Measurements from ENCODE around the gene TXNDC16.
"Not testable (repeated sequence)": the region's sequence is repeated elsewhere in the genome, so short reads cannot be mapped to it uniquely, and the experiment has no call there.

Gene TXNDC16

DNA sequence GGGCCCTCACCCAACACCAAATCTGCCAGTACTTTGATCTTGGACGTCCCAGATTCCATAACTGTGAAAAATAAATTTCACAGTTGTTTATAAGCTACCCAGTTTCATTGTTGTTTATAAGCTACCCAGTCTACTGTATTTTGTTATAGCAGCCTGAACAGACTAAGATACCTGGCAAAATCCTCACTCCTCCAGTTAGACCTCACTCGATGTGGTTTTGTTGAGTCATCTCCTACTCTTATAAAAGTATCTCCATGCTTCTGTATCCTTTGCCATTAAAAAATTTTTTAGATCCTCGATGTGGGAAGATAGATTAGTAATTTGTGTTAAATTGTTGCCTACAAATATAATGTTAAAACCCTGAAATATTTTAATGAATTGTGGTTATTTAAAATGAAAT is 16.0 kb downstream of the TXNDC16 start:
- no peak for DNase-seq

DNA sequence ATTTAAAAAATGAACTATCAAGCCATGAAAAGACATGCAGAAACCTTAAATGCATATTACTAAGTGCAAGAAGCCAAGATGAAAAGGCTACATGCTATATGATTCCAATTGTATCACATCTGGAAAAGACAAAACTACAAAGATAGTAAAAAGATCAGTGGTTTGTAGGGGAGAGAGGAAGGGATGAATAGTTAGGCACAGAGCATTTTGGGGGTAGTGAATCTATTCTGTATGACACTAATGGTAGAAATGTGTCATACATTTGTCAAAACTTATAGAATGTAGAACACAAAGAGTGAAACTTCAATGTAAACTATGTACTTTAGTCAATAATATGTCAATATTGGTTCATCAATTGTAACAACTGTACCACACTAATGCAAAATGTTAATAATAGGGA is 20.8 kb downstream of the TXNDC16 start:
- no peak for DNase-seq

DNA sequence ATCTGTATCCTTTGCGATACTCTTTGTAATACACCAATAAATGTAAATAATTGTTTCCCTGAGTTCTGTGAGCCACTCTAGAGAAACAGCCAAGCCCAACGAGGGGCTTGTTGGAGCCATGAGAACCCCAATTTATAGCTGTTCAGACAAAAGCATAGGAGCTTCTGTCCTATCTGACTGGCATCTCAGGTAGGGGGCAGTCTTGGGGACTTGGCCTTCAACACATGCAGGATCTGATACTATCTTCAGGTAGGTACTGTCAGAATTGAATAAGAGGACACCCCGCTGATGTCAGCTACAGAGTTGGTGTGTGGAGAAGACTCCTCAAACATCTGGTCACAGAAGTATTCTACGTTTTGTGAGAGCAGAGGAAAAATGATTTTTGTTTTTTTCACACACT is 25.3 kb downstream of the TXNDC16 start:
- DNase-seq, result no peak

DNA sequence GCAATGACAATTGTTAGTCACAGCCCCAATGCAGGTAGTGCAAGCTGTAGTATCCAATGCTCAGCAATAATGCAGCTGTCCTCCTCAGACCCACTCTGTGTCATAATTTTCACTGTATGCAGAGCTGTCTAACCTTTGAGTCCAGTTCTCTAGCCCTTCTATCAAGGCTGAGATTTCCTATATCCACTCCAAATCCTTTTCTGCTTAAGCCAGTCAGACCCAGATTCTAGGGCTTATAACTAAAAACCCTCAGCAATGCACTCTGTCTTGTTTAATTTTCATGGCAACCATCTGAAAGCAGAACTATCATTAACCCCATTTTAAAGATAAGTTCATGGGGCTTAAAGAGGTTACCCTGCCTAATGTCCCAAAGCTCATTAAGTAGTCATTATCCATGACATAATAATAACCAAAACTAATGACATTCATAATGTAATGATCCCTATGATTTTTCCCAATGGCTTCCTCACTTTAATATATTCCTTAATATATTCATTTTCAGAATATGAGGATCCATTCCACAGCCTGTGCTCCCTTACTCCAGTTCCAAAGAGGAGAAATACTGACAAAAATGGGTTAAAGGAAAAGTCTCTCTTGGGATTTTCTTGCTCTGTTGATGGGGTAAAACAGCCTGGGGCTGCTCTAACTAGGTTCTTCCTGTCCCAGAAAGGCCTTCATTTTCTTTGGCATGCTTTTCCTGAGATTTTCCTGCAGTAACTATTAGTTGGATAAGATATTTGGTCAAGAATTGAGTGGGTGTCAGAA is 29.5 kb downstream of the TXNDC16 start:
- DNase-seq, result no peak

DNA sequence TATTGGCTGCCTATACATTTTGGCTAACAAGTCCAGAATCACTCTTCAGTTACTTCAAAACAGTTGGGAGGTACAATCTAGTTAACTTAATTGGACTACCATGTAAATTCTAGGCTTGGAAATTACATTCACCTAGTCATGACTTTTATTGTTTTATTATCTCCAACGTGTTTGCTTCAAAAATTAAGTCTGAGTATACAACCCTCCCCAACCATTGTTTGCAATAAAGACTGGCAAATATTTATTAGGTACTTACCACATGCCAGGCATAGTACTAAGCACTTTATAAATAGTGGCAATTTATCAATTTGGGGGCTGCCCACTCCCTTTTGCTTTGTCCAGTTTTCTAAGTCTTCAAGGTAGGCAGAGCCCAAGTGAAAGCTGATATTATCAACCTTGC is 30.3 kb downstream of the TXNDC16 start:
- no peak for DNase-seq

DNA sequence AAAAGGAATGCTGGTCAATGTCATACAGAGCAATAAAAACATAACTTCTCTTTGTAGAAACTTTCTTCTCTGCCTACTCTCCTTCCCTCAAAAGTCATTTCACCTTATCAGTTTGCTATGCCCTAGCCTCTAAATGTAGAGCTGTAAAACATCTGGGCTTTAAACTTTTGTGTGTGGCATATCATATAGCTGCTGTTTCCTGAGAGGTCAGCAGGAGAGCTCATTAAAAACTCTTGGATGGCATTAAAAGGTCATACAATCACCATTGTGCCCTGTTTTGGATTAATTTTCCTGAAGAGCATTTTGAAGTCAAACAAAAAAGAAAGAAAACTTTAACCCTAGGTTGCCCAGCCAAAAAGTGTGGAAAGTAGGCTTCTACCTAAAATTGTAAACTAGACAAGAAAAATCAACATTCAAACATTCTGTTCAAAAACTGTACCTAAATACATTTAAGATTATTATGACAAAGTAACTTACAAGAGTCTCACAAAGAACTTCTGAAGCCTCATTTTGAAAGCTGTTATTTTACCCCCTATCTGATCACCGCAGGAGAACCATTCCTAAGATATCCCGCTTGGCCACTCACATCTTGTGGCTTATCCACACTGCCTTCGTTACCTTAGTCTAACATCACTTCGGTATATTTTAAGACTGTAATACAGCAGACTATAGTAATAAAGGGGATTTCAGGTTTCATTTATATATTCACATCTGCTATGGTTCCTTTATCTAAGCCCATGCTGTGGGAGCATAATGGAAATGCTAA is 38.1 kb downstream of the TXNDC16 start:
- no peak for DNase-seq

DNA sequence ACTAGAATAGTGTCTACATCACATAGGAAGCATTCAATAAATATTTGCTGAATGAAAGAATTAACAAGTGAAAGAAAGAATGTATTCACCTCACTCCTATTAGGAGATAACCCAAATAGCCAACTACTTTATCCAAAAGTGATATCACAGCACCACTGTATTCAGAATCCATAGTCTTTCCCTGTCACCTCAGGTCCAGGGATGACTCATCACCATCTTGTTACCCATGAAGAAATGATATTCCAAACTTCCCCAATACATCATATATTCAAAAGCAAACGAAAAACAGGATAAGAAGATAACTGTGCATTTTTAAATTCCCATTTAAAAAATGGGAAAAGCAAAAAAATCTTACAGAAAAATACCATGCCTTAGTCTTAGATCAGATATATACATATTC is 39.1 kb downstream of the TXNDC16 start:
- DNase-seq, result no peak

DNA sequence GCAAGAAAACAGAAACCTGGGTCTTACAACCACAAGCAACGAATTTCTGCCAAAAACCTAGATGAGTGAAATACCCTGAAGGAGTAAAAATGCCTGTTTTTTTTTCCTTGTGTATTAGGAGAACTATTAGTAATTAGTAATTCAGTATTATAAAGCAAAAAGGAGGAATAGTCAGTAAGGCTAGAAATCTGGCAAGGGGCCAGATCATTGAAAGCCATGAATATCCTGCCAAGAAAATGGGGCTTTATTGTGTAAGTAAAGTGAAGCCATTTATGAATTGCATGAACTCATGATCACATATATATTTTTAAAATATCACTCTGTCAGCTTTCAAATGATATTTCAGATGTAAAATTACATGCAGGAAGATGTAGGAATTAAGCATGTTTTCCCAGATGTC is 57.9 kb downstream of the TXNDC16 start:
- no peak for DNase-seq

DNA sequence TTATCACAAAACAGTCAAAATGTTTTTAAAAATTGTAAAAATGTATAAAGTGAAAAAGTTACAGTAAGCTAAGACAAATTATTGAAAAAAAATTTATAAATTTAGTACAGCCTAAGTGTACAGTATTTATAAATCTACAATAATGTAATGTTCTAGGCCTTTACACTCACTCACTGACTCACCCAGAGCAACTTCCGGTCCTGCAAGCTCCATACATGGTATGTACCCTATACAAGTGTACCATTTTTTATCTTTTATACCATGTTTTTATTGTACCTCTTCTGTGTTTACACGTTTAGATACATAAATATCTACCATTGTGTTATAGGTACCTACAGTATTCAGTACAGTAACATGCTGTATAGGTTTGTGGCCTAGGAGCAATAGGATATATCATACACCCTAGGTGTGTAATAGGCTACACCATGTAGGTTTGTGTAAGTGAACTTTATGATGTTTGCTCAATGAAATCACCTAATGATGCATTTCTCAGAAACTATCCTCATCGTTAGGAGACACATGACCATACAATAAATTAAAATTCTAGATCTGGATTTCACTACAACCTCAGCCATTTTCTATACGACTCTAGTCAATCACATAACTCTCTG is 66.8 kb downstream of the TXNDC16 start:
- DNase-seq, result no peak

DNA sequence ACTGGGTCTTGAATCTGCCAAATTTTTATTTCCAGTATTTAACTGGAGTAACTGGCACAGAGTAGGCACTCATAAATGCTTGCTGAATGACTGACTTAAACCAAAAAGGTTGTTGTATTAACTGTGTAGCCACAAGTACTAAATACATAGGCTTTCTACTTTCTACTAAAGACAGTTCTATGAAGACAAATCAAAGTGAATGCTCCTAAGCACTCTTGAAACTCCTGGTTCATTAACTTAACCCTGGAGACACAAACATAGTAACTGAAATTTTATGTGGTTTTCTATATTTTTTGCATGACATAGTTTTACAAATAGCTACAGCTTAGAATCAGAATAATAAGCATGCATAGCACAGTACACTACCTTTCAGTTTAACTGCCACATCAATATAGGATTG is 70.4 kb downstream of the TXNDC16 start:
- no peak for DNase-seq

DNA sequence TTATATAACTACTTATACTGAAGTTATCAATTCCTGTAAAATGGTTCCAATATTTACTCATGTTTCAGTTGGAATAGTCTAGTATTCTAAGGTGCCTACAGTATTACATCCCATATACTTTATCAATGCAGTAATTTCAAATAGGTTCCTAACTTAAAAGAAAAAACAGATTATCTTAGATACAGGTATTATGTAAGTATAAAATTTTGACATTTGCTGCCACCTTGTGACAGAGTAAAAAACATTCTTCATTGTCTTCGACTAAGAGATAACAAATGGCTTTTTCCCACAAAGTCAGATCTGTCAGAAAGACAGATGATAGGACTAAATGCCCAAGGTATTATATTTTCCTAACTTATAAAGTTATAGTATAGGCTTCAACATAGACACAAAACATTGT is 78.7 kb downstream of the TXNDC16 start:
- no peak for DNase-seq

DNA sequence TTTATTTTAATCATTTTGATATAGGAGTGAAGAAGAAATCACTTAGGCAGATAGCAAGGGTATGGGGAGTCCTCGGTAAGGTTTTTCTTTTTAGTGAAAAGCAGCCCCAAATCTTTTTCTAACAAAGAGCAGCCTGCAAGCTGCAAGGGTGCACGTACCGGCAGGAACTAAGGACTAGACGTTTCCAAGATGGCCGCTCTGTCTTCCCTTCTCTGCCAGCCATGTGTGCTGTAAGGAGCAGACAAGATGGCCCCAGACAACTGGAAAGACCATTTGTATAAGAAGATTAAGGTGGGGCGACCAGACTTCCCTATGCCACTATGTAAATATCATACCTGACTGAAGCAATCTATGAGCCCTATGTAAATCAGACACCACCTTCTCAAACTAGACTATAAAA is 79.6 kb downstream of the TXNDC16 start:
- DNase-seq, result no peak

DNA sequence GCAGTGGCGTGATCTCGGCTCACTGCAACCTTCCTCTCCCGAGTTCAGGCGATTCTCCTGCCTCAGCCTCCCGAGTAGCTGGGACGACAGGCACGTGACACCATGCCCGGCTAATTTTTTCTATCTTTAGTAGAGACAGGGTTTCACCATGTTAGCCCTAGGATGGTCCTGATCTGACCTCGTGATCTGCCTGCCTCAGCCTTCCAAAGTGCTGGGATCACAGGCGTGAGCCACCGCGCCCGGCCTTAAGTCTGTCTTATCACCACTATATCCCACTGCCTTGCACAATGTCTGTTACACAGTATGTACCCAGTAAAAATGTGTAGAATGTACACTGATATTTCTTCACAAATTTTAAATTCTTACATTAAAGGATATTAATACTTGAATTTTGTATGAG is 80.1 kb downstream of the TXNDC16 start:
- DNase-seq, result not testable (repeated sequence)

DNA sequence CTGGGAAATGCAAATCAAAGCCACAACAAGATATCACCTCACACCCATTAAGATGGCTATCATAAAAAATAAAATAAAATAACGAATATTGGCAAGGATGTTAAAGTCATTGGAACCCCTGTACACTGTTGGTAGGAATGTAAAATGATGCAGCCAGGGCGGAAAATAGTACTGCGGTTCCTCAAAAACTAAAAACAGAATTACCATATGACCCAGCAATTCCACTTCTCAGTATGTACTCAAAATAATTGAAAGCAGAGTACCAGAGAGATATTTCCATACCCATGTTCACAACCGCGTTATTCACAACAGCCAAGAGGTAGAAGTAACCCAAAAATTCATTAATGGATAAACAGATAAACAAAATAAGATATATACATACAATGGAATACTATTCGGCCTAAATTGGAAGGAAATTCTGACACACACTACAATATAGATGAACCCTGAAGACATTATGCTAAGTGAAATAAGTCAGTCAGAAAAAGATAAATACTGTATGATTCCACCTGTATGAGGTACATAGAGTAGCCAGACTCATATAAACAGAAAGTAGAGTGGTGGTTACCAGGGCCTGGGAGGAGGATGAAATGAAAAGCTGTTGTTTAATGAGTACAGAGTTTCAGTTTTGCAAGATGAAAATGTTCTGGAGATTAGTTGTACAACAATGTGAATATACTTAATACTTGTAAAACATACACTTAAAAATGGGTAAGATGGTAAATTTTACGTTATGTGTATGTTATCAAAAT is 84.6 kb downstream of the TXNDC16 start:
- no peak for DNase-seq

DNA sequence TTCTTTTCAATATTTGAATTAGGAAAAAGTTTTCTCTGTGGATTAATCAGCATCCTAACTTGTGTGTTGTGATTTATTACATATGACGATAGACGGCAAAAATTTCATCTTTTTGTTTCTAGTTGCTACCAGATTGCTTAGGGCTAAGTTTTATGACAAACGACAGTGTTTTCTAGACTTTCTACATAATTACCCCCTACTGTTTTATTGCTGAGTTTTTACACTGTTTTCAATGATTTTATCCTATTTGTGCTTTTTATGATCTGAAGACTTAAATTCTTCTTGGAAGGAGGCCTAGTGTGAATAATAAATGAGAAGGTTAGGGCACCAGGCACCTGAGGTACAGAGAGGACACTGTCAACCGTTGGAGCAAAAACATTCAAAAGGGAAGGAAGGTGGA is 88.1 kb downstream of the TXNDC16 start:
- no peak for DNase-seq

DNA sequence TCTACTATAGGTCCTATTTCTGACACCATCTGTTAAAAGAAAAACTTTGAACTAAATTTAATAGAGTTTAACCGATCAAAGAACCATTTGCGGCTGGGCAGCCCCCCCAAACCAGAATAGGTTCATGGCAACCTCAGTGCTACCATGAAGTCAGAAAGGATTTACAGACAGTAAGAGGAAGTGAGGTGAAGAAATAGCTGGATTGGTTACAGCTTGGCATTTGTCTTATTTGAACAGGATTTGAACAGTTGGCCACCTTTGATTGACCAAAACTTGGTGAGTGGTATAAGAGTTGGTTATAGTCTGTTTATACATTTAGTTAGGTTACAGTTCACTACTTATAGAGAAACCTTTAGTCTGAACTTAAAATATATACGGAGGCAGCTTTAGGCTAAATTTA is 88.9 kb downstream of the TXNDC16 start:
- no peak for DNase-seq

DNA sequence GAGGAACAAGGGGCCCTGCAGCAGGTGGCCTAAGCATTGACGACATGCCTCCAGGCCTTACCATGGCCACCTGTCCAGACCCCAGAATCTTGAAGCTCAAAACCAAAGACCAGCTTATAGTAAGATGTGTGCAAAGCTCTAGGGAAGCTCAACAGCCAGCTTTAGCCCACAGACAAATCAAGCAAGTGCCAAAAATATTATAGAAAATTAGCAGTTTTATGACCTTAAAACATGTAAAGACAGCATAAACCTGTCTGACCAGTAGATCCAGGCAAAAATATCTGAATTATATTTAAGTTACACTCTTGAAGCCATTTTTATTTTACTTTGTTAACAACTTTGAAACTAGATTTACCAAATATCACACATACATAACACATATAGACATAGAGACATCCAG is 90.6 kb downstream of the TXNDC16 start:
- no peak for DNase-seq

DNA sequence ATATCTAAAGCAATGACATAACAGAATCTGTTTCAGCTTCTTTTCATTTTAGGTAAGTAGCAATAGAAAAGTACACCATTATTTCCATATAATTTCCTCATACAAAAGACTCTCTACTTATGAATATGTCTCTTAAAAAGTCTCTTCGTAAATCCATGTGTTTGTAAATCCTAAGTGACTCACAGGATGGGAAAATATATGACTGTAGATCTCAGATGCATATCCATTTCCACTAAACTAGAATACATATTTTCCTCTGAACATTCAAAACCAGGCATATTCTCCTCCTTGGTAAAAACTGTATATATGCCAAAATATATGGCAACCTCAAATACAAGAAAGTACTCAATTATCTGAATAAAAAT is 93.6 kb downstream of the TXNDC16 start:
- DNase-seq, result no peak

DNA sequence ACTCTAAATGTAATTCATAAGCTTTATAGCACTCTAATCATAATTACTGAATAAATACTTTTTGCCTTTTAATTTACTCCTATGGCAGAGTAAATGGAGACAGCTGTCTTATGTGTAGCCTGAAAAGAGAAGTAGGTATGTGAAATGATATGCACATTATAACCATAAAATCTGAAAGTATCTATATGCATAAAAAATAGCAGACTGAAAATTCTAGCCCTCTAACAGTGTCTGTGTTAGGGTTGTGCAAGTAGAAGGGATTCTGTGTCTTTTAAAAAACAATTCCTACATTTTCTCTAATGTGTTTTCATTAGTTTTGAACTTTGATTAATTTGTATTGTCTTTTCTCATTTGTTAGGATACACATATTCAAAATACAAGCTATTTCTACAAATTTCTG is 94.9 kb downstream of the TXNDC16 start:
- no peak for DNase-seq

DNA sequence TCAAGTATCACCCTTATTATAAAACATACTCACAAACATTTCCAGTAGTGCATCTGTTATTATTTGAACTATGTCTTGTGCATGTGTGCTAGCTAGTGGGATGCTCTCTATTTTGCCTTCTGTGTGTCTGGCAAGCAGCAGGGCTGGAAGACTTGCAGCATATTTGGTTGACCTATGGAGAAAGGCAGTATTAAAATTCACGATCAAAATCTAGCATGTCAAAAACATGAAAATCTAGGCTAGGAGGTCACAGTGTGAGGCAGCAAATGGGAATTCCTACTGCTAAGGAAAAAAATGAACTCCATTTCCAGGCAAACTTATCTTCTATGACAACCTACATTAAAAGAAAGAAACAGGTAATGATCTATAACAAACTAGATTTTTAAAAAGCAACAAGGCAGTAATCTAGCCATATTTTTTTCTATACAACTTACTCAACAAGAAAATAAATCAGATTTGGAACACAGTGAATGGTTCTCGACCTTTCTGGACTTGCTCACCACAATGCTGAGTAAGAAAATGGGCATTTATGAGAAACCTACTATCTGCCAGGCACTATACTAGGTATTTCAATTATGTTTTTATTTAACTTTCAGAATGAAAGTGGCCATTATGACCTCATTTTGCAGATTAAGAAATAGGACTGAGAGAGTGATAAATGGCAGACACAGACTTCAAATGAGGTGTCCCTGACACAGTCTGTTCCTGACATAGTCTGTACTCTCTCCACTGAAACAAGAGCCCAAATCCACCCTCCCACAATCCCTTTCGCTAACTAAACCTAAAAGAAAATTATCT is 96.8 kb downstream of the TXNDC16 start:
- no peak for DNase-seq

DNA sequence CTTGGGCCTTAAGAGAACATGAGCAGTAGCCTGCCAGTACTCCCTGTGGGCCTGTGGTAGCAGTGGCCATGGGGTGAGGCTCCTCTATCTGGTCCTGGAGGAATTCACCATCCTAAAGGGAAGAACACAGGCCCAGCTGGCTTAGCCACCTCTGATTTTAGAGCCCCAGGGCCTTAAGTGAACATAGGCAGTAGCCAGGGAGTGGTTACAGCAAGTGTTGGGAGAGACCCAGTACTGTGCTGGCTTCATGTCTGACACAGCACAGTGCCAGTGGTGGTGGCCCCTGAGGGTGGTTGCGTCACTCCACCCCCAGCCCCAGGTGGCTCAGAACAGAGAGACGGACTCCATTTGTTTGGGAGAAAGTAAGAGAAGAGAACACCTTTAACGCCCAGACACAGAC is 105.1 kb downstream of the TXNDC16 start:
- DNase-seq, result no peak

DNA sequence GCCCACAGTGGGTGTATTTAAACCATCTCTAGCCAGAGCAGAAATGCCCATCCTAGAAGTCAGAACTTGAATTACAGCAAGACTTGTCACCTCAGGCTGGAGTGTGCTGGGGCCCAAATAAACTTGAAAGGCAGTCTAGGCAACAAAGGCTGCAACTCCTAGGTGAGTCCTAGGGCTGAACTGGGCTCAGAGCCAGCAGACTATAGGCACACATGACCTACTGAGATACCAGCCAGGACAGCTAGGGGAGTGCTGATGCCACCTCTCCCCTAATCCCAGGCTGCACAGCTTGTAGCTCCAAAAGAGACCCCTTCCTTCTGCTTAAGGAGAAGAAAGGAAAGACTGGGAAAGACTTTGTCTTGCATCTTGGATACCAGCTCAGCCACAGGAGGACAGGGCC is 106.0 kb downstream of the TXNDC16 start:
- DNase-seq, result no peak

DNA sequence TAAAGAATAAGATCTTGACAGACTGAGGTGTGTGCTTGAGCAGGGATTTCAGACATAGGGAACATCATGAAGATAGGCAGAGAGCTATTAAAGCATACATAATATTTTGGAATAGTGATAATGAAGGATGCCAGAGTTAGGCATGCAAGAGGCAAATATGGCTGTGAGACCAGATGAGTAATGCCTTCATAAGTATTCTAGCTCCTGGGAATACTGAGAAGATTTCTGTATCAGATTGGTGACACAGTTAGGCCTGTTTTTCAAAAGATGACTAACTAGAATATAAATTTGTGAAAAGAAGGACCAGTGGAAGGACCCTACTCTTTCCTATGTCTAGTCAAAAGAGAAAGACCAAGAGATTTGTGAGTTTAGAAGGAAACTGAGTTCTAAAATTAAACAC is 108.8 kb downstream of the TXNDC16 start:
- DNase-seq, result no peak

All from stimulated activated CD4-positive, alpha-beta T cell treated with anti-CD3 and anti-CD28 coated beads, Interleukin-1b, Interleukin-23, amount 100 ng/mL, for 48 hours (primary cell).